ENCODE results near the gene ILKAP.

ILKAP gene

DNA sequence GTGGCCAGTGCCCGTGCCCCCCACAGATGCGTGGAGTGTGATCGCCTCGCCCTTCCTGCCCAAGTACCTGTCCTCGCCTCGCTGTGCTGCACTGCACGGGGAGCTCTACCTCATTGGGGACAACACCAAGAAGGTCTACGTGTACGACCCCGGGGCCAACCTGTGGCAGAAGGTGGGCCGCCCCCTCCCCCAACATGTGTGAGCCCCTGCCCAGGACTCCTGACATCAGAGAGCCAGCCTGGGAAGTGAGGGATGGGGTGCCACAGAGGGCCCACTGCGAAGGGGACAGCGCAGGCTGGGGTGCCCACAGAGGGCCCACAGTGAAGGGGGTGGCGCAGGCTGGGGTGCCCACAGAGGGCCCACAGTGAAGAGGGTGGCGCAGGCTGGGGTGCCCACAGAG lies 54.5 kb downstream of the ILKAP start:
- TF ChIP-seq YY1 (IDR thresholded peaks at IDR 0.05; ENCODE audit: insufficient read depth, insufficient read length), result no peak
- TF ChIP-seq ZNF274 (IDR thresholded peaks at IDR 0.05; ENCODE audit: low read depth, low read length), result no peak
- no peak for TF ChIP-seq SUZ12 (IDR thresholded peaks at IDR 0.05; ENCODE audit: extremely low read depth, insufficient read depth, insufficient read length)
- H3K27me3 ChIP-seq (ENCODE audit: insufficient read depth, insufficient read length), result no peaks in the 10 kb centered on the region
- H3K4me3 ChIP-seq (ENCODE audit: insufficient read length, low read depth), result no peak overlapping the region
- no peaks in the 10 kb centered on the region for H3K36me3 ChIP-seq (ENCODE audit: insufficient read depth, insufficient read length, low read length)
- no peak for DNase-seq (ENCODE audit: low read depth, low spot score)
- H3K4me1 ChIP-seq (ENCODE audit: insufficient read depth, insufficient read length), result peaks cover 19% of the 10 kb centered on the region
- H3K9ac ChIP-seq (ENCODE audit: insufficient read length, low read depth), result no peak overlapping the region
- peaks cover under 1% of the 10 kb centered on the region; the same call in 1 of the 2 replicates for H3K9me3 ChIP-seq (ENCODE audit: insufficient read depth, low read length)

DNA sequence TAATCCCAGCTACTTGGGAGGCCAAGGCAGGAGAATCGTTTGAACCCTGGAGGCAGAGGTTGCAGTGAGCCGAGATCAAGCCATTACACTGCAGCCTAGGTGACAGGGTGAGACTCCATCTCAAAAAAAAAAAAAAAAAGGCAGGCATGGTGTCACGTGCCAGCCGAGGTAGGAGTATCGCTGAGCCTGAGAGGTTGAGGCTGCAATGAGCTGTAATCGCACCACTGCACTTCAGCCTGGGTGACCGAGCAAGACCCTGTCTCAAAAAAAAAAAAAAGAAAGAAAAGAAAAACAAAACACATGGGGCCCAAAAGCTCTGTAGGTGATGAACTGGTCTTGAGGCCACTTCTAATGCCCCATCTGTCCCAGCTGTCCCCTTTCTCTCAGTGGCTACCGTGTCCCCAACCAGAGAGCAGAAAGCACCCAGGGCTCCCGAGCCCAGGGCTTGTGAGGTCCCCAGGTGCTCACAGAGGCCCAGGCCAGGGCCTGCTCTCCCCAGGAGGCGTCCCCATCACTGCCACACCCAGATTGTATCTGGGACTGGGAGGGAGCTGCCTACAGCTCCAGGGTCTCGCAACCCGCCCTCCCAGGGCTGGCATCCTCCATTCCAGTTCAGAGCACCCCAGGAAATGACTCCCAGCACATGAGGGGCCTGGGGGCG lies 56.5 kb downstream of the ILKAP start:
- DNase-seq (ENCODE audit: low read depth, low spot score), result no peak

DNA sequence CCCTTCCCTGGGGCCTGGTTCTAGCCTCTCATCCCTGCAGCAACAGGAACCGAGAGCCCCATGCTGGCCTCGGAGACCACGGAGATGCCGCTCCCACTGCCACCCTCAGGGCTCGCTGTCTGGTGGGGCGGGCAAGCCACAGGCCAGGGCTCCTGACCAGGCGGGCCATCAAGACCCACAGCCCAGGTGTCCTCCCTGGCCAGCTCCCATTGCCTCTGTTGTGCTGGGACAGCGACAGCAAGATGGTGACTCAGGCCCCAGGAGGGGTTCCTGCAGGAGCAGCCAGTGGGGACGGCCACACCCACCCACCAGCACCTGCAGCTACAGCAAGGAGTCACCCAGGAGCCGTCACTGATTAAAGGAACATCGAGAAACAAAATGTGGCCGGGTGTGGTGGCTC lies 57.6 kb downstream of the ILKAP start:
- H3K9ac ChIP-seq (ENCODE audit: insufficient read length, low read depth), result no peak overlapping the region
- H3K9me3 ChIP-seq (ENCODE audit: insufficient read depth, low read length), result no peaks in the 10 kb centered on the region
- no peak for DNase-seq (ENCODE audit: low read depth, low spot score)
- peaks cover 13% of the 10 kb centered on the region for H3K4me1 ChIP-seq (ENCODE audit: insufficient read depth, insufficient read length)
- H3K27me3 ChIP-seq (ENCODE audit: insufficient read depth, insufficient read length), result no peaks in the 10 kb centered on the region
- no peak overlapping the region for H3K4me3 ChIP-seq (ENCODE audit: insufficient read length, low read depth)
- peaks cover 12% of the 10 kb centered on the region for H3K36me3 ChIP-seq (ENCODE audit: insufficient read depth, insufficient read length, low read length)
- TF ChIP-seq ZNF274 (IDR thresholded peaks at IDR 0.05; ENCODE audit: low read depth, low read length), result no peak
- no peak for TF ChIP-seq SUZ12 (IDR thresholded peaks at IDR 0.05; ENCODE audit: extremely low read depth, insufficient read depth, insufficient read length)

More for the DNA sequence above, 56.5 kb downstream of the ILKAP start:
- H3K4me1 ChIP-seq (ENCODE audit: insufficient read depth, insufficient read length), result peaks cover 19% of the 10 kb centered on the region
- no peak overlapping the region for H3K4me3 ChIP-seq (ENCODE audit: insufficient read length, low read depth)
- peaks cover 5% of the 10 kb centered on the region for H3K36me3 ChIP-seq (ENCODE audit: insufficient read depth, insufficient read length, low read length)
- no peak overlapping the region for H3K9ac ChIP-seq (ENCODE audit: insufficient read length, low read depth)
- TF ChIP-seq YY1 (IDR thresholded peaks at IDR 0.05; ENCODE audit: insufficient read depth, insufficient read length) (no peak), ZNF274 (IDR thresholded peaks at IDR 0.05; ENCODE audit: low read depth, low read length) (no peak), SUZ12 (IDR thresholded peaks at IDR 0.05; ENCODE audit: extremely low read depth, insufficient read depth, insufficient read length) (no peak)
- H3K9me3 ChIP-seq (ENCODE audit: insufficient read depth, low read length), result no peaks in the 10 kb centered on the region
- no peaks in the 10 kb centered on the region for H3K27me3 ChIP-seq (ENCODE audit: insufficient read depth, insufficient read length)

DNA sequence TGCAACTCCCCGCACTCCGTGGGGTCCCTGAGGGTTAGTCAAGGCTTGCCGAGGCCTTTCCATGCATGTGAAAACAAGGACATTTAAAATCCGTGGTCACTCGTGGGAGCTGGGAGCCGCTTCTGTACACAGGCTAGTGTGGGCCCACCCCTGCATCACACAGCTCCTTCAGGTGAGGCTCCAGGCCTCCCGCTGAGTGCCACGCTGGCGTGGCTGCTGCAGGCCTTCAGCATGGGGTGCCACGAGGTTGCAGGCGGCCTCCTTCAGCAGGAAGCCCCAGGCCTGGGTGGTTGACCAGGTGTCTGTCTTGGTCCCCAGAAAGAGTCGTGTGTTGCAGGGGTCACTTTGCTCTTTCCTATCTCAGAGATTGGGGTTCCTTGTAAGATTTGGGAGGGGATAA lies 58.4 kb downstream of the ILKAP start:
- DNase-seq (ENCODE audit: low read depth, low spot score), result no peak
- no peak overlapping the region for H3K4me3 ChIP-seq (ENCODE audit: insufficient read length, low read depth)
- no peak overlapping the region for H3K9ac ChIP-seq (ENCODE audit: insufficient read length, low read depth)
- peaks cover 19% of the 10 kb centered on the region for H3K36me3 ChIP-seq (ENCODE audit: insufficient read depth, insufficient read length, low read length)
- TF ChIP-seq SUZ12 (IDR thresholded peaks at IDR 0.05; ENCODE audit: extremely low read depth, insufficient read depth, insufficient read length) (no peak), ZNF274 (IDR thresholded peaks at IDR 0.05; ENCODE audit: low read depth, low read length) (no peak), YY1 (IDR thresholded peaks at IDR 0.05; ENCODE audit: insufficient read depth, insufficient read length) (no peak)
- H3K4me1 ChIP-seq (ENCODE audit: insufficient read depth, insufficient read length), result peaks cover 8% of the 10 kb centered on the region
- H3K9me3 ChIP-seq (ENCODE audit: insufficient read depth, low read length), result no peaks in the 10 kb centered on the region
- H3K27me3 ChIP-seq (ENCODE audit: insufficient read depth, insufficient read length), result no peaks in the 10 kb centered on the region

DNA sequence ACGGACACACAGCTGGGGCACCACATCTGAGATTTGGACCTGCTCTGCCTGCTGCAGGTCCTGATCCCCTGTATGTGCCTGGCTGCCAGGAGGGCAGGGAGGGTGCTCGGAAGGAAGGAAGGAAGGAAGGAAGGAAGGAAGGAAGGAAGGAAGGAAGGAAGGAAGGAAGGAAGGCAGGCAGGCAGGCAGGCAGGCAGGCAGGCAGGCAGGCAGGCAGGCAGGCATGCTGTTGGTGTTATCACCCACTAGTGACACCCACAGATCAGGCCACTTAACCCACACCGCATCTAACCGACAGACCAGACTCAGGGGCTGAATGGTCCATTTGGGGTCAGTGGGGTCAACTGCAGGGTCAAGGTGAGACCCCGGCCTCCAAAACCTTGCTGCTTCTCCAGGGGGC lies 59.2 kb downstream of the ILKAP start:
- Histone ChIP-seq H3K36me3 (ENCODE audit: insufficient read depth, insufficient read length, low read length) (peaks cover 19% of the 10 kb centered on the region), H3K27me3 (ENCODE audit: insufficient read depth, insufficient read length) (no peaks in the 10 kb centered on the region), H3K4me3 (ENCODE audit: insufficient read length, low read depth) (no peak overlapping the region), H3K9ac (ENCODE audit: insufficient read length, low read depth) (no peak overlapping the region), H3K9me3 (ENCODE audit: insufficient read depth, low read length) (no peaks in the 10 kb centered on the region), H3K4me1 (ENCODE audit: insufficient read depth, insufficient read length) (peaks cover 10% of the 10 kb centered on the region)
- no peak for DNase-seq (ENCODE audit: low read depth, low spot score)
- TF ChIP-seq YY1 (IDR thresholded peaks at IDR 0.05; ENCODE audit: insufficient read depth, insufficient read length), result no peak

DNA sequence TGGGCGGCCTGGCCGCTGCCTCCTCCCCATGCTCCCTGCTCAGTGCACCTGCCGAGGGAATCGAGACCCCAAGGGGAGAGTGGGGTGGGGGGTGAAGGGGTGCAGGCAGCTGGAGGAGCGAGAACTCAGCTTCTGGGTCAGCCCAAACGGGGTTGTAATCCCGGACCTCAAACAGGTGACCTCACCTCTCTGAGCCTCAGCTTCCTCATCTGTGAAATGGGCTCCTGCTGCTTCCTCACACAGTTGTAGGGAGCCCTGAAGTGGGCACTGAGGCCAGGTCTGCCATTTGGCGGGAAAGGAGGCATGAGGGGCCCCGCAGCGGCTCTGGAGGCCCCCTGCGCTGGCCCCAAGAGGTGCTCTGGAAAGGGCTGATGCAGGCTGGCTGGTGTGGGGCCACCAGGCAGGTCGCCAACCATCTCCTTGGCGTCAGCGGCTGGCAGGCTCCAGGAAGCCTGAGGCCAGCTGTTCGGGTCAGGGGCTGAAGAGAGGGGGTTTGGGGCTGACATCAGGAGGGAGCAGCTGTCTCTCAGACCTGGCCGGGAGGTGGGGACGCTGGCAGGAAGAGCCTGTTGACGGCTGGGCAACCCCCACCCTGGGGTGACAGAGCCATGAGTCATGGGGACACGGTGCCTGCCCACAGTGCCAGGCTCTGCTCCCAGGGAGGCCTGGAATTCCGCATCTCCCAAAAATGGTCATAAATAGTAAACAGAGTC lies 60.1 kb downstream of the ILKAP start:
- H3K36me3 ChIP-seq (ENCODE audit: insufficient read depth, insufficient read length, low read length), result peaks cover 19% of the 10 kb centered on the region
- H3K4me1 ChIP-seq (ENCODE audit: insufficient read depth, insufficient read length), result peaks cover 18% of the 10 kb centered on the region
- H3K9me3 ChIP-seq (ENCODE audit: insufficient read depth, low read length), result no peaks in the 10 kb centered on the region
- no peak overlapping the region for H3K9ac ChIP-seq (ENCODE audit: insufficient read length, low read depth)
- no peak for DNase-seq (ENCODE audit: low read depth, low spot score)
- no peak overlapping the region for H3K4me3 ChIP-seq (ENCODE audit: insufficient read length, low read depth)
- TF ChIP-seq SUZ12 (IDR thresholded peaks at IDR 0.05; ENCODE audit: extremely low read depth, insufficient read depth, insufficient read length) (no peak), ZNF274 (IDR thresholded peaks at IDR 0.05; ENCODE audit: low read depth, low read length) (no peak), YY1 (IDR thresholded peaks at IDR 0.05; ENCODE audit: insufficient read depth, insufficient read length) (no peak)
- no peaks in the 10 kb centered on the region for H3K27me3 ChIP-seq (ENCODE audit: insufficient read depth, insufficient read length)

DNA sequence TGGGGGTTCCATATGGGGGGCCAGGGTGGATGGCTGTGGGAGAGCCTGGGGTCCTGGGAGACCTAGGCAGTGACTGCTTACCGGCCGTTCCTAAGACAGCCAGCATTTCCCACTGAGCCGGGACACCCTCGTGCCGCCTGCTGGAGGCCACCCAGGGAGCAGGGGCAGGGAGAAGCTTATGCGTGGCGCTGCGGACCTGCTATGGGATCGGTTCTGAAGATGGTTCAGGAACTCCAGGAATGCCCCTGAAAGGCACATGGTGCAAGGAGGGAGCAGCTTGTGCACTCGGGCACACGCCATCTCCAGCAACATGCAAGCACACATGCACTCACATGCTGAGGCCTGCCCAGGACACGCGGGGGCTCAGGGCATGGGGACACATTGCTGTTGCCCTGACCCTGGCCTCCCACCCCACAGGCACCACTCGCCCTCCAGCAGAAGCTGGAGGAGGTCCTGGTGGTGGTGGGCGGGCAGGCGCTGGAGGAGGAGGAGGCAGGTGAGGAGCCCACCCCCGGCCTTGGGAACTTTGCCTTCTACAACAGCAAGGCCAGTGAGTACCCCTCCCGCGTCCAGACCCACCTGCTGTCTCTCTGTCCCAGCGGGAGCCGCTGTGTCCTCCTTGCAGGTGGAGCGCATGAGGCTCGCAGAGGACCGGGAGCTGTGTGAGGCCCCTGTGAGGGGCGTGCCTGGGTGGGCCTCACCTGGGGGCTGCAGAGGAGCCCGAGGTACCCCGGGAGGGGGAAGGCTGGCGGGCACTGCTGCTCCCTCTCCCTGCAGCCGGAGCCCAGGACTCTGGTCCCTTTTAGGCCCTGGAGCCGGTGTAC lies 60.9 kb downstream of the ILKAP start:
- Histone ChIP-seq H3K4me3 (ENCODE audit: insufficient read length, low read depth) (no peak overlapping the region), H3K9ac (ENCODE audit: insufficient read length, low read depth) (no peak overlapping the region), H3K9me3 (ENCODE audit: insufficient read depth, low read length) (no peaks in the 10 kb centered on the region), H3K4me1 (ENCODE audit: insufficient read depth, insufficient read length) (peaks cover 25% of the 10 kb centered on the region), H3K36me3 (ENCODE audit: insufficient read depth, insufficient read length, low read length) (peaks cover 19% of the 10 kb centered on the region), H3K27me3 (ENCODE audit: insufficient read depth, insufficient read length) (no peaks in the 10 kb centered on the region)
- no peak for DNase-seq (ENCODE audit: low read depth, low spot score)
- no peak for TF ChIP-seq ZNF274 (IDR thresholded peaks at IDR 0.05; ENCODE audit: low read depth, low read length)
- no peak for TF ChIP-seq SUZ12 (IDR thresholded peaks at IDR 0.05; ENCODE audit: extremely low read depth, insufficient read depth, insufficient read length)
- TF ChIP-seq YY1 (IDR thresholded peaks at IDR 0.05; ENCODE audit: insufficient read depth, insufficient read length), result no peak

All from NT2/D1 (cell line).